GM18909 (cell line): Measurements from ENCODE around the gene CACFD1.

Source experiments
- ATAC-seq: cut with Tn5 transposase; IDR thresholded peaks from one replicate; pipeline ENCODE4 v1.9.1; 2021; ENCODE audit warnings: mild to moderate bottlenecking; ENCODE audit not compliant: unreplicated experiment, poor library complexity

The CACFD1 gene

DNA sequence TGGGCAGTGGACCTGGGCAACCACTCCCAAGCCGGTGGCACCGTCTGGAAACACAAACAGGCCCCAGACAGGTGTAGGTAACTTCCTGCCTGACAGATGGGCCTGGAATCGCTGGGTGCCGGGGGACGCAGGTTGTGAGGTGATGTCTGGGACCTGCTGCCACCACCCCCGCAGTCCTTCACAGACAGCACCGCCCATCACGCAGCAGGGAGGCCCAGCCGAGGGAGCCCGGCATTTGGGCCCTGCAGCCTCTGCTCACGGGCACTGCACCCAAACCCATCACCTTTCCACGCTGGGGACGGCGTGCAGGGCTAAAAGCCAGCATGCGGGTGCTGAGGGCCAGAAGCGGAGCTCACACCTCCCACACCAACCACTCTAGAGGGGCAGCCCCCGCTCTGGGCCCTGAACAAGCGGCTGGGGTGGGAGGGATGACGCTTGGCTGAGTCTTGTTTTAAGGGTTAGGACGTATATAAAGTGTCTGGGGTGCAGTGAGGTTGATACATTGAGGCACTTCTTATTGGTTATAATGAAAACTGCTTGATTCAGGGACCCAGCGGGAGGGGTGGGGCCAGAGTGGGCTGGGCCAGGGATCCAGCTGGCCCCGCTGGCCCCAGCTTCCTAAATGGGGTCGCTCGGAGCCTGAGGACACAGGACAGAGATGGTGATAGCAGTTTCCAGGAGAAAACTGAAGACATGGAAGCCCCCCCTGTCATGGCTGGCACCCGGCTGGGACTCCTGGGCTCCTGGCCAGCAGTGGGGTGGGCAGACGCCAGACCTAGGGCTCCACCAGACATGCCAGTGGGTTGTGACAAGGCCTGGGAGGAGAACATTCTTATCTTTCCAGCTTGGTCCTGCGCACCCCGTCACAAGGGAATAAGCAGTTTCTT, 53.7 kb downstream of the CACFD1 start:
- ATAC-seq = no peak

DNA sequence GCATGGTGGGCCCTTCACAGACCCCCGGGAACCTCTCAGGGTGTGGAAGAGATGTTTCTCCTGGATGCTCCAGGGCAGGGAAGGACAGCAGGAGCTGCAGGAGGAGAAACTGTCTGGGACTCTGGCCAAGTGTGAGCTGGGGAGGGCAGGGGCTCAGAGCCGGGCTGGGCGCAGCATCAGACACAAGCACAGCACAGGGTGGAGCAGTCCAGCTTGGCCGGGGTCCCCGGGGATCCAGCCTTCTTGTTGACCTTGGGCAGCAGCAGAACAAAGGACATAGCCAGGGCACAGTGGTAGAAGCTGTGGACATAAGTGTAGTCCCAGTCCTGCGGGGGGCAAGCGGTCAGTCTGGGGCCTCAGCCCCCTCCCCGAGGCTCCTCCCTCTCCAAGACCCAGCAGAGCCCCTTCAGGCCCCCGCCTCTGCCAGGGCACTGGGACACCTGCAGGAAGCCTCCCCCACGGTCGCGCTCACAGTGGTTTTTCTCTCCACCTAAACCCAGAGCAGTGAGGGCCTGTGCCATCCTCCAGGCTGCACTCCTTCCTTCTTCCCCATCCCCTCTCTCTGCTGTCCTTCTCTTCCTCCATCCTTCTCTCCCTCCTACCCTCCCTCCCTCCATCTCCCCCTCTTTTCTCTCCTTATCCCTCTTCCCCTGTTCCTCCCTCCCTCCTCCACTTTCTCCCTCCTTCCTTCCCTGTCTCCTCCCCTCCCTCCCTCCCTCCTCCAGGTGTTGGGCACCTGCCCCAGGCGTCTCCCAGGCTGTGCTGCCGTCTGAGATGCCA, 54.9 kb downstream of the CACFD1 start:
- no peak for ATAC-seq

DNA sequence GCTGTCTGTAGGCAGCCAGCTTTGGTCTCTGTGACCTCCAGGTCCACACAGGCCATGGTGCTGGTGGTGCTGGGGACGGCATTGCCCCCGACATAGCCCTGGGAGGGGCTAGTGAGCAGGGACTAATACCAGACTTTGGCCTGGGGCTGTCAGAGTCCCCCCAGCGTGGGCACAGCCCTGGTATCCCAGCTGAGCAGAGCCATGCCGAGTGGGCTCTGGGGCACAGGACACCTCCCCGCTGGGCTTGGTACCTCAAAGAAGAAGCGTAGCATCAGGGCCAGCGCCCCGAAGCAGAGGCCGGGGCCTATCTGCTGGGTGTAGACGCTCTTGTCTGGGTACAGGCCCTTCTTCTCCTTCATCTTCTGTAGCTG, 55.4 kb downstream of the CACFD1 start:
- ATAC-seq = no peak

DNA sequence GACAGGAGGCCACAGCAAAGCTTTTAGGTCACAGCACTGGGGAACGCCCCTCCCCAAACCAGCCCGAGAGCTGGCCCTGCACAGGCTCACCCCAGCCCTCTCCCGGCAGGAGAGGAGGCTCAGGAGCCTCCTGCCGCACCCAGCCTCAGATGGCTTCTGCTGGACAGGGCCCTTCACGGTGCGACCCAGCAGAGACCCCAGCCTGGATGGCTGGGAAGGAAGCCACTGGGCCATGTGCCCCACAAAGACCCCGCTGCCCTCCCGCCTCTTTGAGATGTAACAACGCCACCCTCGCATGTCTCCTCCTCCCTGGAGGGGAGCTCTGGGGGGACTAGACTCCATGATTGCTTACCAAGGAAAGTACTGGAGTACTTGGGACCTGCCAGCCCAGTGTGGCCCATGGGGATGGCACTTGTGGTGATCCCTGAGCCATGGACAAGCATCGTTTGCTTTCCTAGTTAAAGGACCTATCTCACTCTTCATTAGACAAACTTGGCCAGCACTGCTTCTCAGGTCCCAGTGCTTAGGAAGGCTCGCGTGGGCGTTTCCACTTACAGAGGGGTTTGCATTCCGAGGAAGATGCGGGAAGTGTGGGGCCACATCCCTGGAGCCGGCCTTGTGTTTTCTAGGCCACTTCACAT, 56.0 kb downstream of the CACFD1 start:
- no peak for ATAC-seq

DNA sequence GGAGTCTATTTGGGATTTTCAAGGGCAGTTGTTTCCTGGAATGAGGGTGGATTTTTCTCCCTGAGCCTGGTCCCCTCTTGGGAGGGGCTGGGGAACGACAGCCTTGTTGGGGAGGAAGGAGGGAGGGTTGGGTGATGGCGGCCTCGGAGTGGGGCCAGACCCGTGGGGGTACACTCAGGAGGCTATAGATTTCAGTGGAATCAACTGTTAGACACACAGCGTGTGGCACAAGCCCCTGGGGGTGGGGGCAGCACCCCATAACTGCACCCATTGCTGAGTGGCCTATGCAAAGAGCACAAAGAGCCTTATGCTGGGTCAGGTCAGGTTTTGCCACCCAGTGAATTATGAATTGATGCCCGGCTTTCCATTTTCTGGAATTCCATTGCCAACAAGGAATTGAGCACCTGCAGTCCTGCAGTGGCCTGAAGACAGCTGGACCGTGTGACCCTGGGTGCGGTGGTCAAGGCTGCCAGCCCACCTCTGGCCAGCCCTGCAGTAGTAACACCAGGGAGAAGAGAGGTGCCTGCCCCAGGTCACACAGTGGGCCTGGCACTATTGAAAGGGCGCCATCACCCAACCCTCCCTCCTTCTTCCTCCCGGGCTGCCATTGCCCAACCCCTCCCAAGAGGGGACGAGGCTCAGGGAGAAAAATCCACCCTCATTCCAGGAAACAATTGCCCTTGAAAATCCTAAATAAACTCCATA, 56.6 kb downstream of the CACFD1 start:
- ATAC-seq = no peak

DNA sequence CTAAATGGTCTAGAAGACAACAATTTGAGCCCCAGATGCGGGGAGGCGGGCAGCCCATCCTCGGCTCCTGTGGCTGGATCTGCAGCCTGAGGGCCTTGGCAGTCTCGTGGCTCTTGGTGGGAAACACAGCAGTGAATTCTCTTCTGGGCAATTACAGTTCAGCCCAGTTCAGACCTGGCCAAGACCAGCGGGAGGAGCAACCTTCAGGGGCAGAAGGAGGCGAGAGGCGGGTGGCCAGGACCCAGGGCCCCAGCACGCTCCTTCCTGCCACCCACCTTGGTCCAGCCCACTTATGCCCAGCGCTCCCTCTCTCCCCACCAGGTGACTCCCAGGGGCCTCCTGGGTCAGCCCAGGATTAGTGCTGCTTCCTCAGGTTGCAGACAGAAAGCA, 57.2 kb downstream of the CACFD1 start:
- ATAC-seq = no peak

DNA sequence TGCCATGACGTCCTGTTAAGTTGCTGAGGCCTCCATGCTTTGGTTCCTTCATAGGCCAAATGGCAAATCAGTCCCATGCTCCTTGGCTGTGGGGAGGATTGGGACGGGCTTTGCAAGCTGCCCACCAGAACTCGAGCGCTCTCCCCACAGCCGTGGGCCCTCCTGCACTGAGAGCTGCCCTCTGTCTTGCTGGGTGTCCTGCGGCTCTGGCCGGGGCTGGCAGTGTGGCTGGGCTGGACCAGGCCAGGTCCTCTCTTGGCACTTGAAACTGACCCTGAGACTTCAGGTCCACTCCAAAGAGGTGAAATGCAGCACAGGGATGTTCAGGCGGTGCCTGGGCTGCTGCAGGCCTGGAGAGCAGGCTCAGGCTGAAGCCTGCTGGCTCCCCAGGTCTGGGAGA, 57.9 kb downstream of the CACFD1 start:
- ATAC-seq = no peak

DNA sequence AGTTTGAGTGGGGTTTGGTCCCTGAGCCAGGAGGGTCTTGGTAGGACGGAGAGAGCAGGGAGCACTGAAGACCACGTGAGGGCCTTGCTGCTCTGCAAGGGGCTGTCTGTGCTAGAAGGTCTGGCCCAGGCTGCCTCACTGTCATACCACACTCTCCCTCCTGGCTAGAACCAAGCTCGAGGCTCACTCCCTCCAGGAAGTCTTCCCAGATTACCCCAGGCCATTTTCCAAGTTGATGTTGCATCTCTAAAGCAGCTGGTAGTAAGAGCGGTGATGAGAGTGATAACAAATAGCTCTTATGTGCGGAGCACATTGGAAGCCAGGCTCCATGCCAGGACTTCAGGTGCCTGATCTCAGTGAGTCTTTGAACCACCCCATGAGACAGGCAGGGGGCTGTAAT, 58.4 kb downstream of the CACFD1 start:
- no peak for ATAC-seq

DNA sequence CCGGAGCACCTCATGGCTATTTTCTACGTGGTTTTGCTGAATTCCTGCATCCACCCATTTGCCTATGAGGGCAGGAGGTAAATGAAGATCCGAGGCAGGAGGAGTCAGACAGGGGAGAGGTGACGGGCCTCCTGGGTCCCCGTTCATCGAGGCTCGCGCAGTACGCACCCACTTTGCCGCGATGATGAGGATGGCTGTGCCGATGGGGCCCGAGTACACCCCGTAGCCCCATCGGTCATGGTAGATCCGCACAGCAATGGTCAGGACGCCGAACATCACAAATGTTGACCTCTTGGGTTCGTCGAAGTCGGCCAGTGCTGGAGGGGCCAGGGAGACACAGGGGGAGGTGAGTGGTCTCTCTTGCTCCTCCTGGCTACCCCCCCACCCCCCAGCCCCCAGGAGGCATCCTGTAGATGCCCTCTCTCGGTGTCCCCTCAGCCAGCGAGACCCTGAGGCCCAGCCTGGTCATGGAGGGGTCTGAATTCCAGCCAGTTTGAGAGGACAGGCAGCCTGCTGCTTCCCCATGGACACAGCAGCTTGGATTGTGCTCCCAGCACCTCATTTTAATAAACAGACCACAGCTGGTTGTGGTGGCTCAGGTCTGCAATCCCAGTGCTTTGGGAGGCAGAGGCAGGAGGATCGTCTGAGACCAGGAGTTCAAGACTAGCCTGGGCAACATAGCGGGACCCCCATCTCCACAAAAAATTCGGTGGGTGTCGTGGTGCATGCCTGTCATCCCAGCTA, 59.1 kb downstream of the CACFD1 start:
- no peak for ATAC-seq

DNA sequence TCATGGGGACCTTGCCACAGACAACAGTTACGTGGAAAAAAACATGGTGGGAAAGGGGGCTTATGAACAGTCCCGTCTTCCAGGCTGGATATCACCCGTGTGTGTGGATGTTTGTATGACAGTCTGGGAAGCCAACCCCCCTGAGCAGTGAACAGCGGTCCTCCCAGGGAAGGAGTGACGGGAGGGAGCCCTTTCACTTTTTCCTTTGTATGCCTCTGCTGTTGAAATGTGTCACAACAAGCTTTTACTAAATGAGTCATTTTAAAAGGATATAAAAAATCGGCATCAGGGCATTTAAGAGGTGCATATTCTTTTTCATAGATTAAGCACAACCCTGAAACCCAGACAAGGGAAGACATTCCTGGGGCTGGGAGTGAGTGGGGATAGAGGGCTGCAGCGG, 59.9 kb downstream of the CACFD1 start:
- no peak for ATAC-seq

DNA sequence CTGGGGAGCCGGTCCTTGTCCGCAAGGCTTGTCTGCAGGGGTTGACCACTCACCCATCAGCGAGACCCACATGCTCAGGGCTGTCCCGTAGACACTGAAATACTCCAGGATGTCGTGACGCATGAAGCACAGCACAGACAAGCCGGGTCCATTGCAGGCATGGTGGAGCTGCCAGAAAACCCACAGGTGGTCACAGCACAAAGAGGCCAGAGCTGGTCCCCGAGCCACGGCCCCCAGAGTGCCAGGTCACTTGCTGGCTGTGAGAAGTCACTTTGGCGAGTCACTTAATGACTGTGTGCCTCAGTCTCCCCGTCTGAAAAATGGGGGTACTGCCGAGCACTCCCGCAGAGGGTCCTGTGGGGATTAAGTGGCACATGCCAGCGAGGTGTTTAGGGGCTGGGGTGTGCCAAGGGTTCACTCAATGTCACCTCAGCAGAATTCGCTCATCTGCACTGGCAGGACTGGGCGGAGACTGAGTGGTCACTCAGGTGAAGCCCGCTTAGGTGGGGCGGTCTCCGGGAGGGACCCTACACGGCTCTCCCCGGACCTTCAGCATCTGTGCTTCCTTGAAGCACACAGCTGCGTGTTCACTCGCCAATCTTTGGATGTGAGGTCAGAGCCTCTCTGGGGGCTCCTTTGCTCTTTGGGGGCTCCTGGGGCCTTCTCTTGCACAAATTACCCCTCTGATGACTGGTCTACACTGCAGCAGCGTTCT, 60.5 kb downstream of the CACFD1 start:
- ATAC-seq = no peak
